Nucleus accumbens (tissue), 56 donors: ENCODE results near the gene CACNA2D1.

ENCODE experiments used
- DNase-seq, 56 donors: peaks; one replicate each; lab custom pipeline; 2025; lab: John Stamatoyannopoulos, UW

CACNA2D1 gene

DNA sequence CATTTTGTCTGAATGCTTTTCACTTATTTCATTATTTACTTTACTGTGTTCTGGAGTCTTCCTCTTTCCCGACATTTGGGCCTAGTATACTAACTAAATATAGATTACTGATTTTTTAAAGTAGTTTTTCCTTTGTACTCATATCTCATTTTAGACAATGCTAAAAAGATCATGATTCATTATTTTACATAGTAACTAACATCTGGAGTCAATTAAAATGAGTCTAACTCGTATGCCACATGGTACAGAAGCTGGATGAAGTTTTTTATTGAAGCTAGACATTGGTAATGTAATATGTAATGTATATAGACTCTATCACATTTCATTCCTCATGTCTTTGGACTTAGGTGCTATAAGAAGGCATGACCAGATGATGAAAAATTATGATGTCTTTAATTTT is 517.4 kb downstream of the CACNA2D1 start:
- no peak for DNase-seq

DNA sequence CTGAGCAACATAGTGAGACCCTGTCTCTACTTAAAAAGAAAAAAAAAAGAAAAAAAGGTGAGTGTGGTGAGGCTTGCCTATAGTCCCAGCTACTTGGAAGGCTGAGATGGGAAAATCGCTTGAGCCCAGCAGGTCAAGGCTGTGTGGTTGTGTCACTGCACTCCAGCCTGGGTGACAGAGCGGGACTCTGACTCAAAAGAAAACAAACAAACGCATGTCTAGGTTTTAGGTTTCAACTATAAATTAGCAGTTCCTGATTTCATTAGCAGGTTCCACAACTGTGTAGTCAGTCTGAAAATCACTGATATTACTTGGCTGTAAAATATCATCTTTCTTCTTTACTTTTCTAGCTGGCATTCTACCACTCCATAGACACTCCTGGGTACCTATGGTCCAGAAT is 518.0 kb downstream of the CACNA2D1 start:
- no peak for DNase-seq

DNA sequence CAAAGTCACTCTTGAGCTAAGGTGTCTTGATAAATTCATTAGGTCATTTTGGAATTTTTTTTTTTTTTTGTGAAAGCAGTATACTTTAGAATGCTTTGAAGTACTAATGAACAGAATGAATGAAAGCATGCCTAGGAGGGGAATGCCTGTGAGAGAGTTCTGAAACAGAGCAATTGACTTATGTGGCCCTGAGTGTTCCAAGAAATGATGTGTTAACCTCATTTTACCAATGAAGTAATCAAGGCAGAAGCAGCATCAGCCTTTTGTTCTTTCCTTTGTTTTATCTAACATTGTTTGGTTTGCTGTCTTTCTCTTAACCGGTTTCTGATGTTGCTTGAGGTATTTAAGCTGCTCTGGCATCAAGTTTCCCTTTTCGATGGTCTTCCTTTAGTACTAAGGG is 519.1 kb downstream of the CACNA2D1 start:
- DNase-seq = no peak

DNA sequence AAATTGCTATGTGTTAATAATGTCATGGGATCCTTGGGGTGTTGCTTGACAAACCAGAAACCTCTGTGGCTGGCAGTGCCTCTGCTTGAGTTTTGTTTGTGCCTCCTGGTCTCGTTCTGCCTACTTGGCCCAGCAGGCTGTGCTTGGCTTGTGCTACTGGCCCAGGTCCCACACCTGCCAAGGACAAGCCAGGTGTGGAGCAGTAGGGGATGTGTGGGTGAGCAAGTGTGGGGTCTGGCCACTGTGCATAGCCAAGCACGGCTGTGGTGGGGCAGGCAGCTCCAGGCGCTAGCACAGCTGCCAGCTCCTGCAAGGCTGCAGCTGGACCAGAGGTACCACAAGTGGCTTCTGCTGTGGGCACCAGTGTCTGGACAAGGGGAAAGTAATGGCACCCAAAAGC is 524.1 kb downstream of the CACNA2D1 start:
- no peak for DNase-seq

DNA sequence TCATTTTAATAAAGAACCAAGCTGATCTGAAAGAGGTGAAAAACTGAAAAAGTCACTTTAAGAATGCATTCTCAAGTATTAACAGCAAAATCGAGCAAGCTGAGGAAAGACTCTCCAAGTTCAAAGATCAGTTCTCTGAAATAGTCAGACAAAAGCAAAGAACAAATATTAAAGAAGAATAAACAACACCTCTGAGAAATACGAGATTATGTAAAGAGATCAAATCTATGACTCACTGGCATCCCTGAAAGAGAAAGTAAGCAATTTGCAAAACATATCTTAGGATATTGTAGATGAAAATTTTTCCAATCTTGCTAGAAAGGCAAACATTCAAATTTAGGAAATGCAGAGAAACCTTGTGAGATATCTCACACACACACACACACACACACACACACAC is 535.4 kb downstream of the CACNA2D1 start:
- DNase-seq = no peak

DNA sequence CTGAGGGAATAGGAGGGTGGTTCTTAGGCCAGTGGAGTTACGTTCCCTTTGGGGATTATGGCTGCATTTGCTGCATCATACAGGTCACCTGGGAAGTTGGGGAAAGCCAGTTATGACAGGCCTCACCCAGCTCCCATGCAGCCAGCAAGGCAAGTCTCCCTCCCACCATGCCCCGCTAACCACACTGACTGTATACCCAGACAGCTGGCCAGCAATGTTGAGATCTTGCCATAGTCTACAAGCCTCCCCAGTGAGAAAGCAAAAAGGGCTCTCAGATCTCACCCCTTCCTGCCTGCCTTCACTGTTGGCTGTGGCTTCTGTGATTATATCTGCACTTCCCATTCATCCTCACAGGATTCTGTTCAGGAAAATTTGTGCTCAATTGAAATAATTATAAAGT is 540.5 kb downstream of the CACNA2D1 start:
- DNase-seq = no peak

DNA sequence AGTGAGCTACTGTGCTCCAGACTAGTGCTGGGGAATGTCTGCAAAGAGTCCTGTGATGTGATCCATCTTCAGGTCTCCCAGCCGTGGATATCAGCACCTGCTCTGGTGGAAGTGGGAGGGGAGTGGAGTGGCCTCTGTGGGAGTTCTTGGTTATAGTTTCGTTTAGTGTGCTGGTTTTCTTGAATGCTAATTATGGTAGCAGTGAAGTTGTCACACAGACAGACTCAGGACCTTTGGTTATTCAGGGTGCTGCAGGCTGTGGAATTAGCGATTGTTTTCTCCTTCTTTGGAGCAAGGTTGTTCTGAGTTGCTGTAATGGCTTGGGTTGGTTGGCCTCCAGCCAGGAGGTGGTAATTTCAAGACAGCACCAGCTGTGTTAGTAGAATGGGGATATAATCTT is 541.0 kb downstream of the CACNA2D1 start:
- DNase-seq = no peak
